Esophagus squamous epithelium (tissue), 4 donors: ENCODE measurements around the gene LRRC4C.

ENCODE experiments used
- CTCF ChIP-seq, 6 experiments: fragments of 450-650 bp in 4 of 6; fragments of 200-600 bp in 2 of 6; sonication (generic) in 2 of 6; IDR thresholded peaks; one replicate each; pipeline ENCODE4 v1.5.1; 2016 to 2019; ENCODE audit warnings: antibody characterized with exemption in 6 of 6, mild to moderate bottlenecking in 4 of 6, moderate library complexity in 4 of 6
- POLR2A ChIP-seq, 4 donors: fragments of 450-650 bp; IDR thresholded peaks; one replicate each; pipeline ENCODE4 v1.6.1; 2017; ENCODE audit warnings: antibody characterized with exemption in 4 of 4, mild to moderate bottlenecking in 4 of 4, moderate library complexity in 3 of 4

- no peak for TF ChIP-seq CTCF (IDR thresholded peaks at IDR 0.05)
- TF ChIP-seq POLR2A (IDR thresholded peaks at IDR 0.05) = no peak
These were observed 856.4 kb downstream of the LRRC4C start for GRCh38 chr11:40602866-40603552.
